K562 (cell line): ENCODE data around the gene TEX48. TPM values are rescaled to one million over a fixed set of nuclear protein-coding genes. Genes with fewer than 3 reads are reported as not detected.

ENCODE experiments used
- ATAC-seq: fragments of 200-7000 bp; cut with Tn5 transposase; 3 replicates; pipeline ENCODE4 v1.9.1; 2020; ENCODE audit warnings: moderate library complexity
- BruUV-seq: library from RNA; stranded (reverse); fragments of 400-500 nt; replicated peaks from 2 replicates; lab custom pipeline; 2021; lab: Mats Ljungman, UMichigan
- CTCF ChIA-PET: fragments of 300-600 bp; formaldehyde crosslinking; extraction: SDS; loops from one replicate; lab custom pipeline; 2021; ENCODE audit warnings: low intra/inter-chr PET ratio; lab: Yijun Ruan, JAX
- POLR2A ChIA-PET: fragments of 300-600, 350-650 bp; sonication (Branson Sonifier 250); formaldehyde crosslinking; extraction: SDS; loops from one replicate; lab custom pipeline; 2021; ENCODE audit warnings: antibody characterized with exemption, inconsistent platforms; lab: Yijun Ruan, JAX
- DNase-seq, 4 experiments: peaks; one replicate each; pipeline versions ENCODE4 v3.0.0 to v3.0.0-alpha.2; 2011 to 2018; ENCODE audit warnings: low spot score in 3 of 4, mixed read lengths in 3 of 4; ENCODE audit errors: extremely low read depth in 1 of 4
- FAIRE-seq: peaks from 2 replicates; lab custom pipeline; 2011; peaks lifted over from hg19 to GRCh38; lab: Jason Lieb, UNC
- H2AFZ ChIP-seq: 2 replicates; pipeline ENCODE4 v1.6.0; 2011; ENCODE audit warnings: low read depth, low read length, control low read depth, inconsistent platforms
- H3K27ac ChIP-seq: fragments of 200-600 bp; 3 replicates; pipeline ENCODE4 v1.8.0; 2011; ENCODE audit warnings: low read depth, mild to moderate bottlenecking, control low read depth, inconsistent platforms, low read length, moderate library complexity, mixed read lengths; ENCODE audit errors: extremely low read depth
- H3K27me3 ChIP-seq, 2 experiments: fragments of 300-600 bp in 1 of 2; 2 replicates in 1 of 2; 3 replicates in 1 of 2; pipeline versions ENCODE4 v1.6.0 to v1.8.0; 2011; ENCODE audit warnings: inconsistent platforms in 2 of 2, low read length in 2 of 2, mild to moderate bottlenecking in 1 of 2, mixed read lengths in 1 of 2, moderate library complexity in 1 of 2; ENCODE audit not compliant: control insufficient read depth in 2 of 2, insufficient read depth in 2 of 2
- H3K36me3 ChIP-seq: fragments of 300-600 bp; 3 replicates; pipeline ENCODE4 v1.8.0; 2011; ENCODE audit warnings: mild to moderate bottlenecking, low read length, inconsistent platforms; ENCODE audit not compliant: control insufficient read depth, insufficient read depth
- H3K4me1 ChIP-seq, 2 experiments: fragments of 200-600 bp in 1 of 2; replicated peaks in 1 of 2; 2 replicates in 1 of 2; 3 replicates in 1 of 2; pipeline versions ENCODE4 v1.5.1 to v1.8.0; 2011; ENCODE audit warnings: inconsistent platforms in 2 of 2, low read length in 2 of 2, mild to moderate bottlenecking in 1 of 2, mixed read lengths in 1 of 2, moderate library complexity in 1 of 2; ENCODE audit not compliant: control insufficient read depth in 2 of 2, insufficient read depth in 2 of 2
- H3K4me2 ChIP-seq: 2 replicates; pipeline ENCODE4 v1.6.1; 2011; ENCODE audit warnings: low read length, control low read depth, inconsistent platforms, mixed read lengths; ENCODE audit not compliant: insufficient read depth
- H3K4me3 ChIP-seq: fragments of 200-600 bp; sonication (generic), shearing (Covaris generic); 2 replicates; pipeline ENCODE4 v1.5.1; 2016; ENCODE audit warnings: control low read depth, inconsistent platforms
- H3K79me2 ChIP-seq: fragments of 200-600 bp; 3 replicates; pipeline ENCODE4 v1.8.0; 2011; ENCODE audit warnings: low read length, inconsistent platforms; ENCODE audit not compliant: control insufficient read depth, insufficient read depth
- H3K9ac ChIP-seq, 2 experiments: 2 replicates each; pipeline versions ENCODE4 v1.6.0 to v1.6.1; 2011; ENCODE audit warnings: low read depth in 2 of 2, low read length in 2 of 2, control low read depth in 1 of 2, inconsistent platforms in 1 of 2, mild to moderate bottlenecking in 1 of 2, mixed read lengths in 1 of 2; ENCODE audit not compliant: insufficient read depth in 1 of 2
- H3K9me1 ChIP-seq: one replicate; pipeline ENCODE4 v1.6.0; 2011; ENCODE audit warnings: inconsistent platforms, mild to moderate bottlenecking, low read length, moderate library complexity; ENCODE audit not compliant: control insufficient read depth, insufficient read depth
- H3K9me3 ChIP-seq: replicated peaks from 2 replicates; pipeline ENCODE4 v1.5.1; 2011; ENCODE audit warnings: low read depth, low read length, inconsistent platforms; ENCODE audit not compliant: control insufficient read depth, insufficient read depth
- H4K20me1 ChIP-seq: replicated peaks from 2 replicates; pipeline ENCODE4 v1.6.1; 2011; ENCODE audit warnings: low read length, inconsistent platforms, mixed read lengths; ENCODE audit not compliant: control insufficient read depth, insufficient read depth
- KHSRP ChIP-seq: fragments of 450-650 bp; IDR thresholded peaks from 2 replicates; pipeline ENCODE4 v1.6.1; 2017
- POLR3G ChIP-seq: IDR thresholded peaks from 2 replicates; pipeline ENCODE4 v1.6.1; 2011; ENCODE audit not compliant: insufficient read length, insufficient replicate concordance; ENCODE audit errors: extremely low read depth
- PURB ChIP-seq: sonication (generic); formaldehyde crosslinking; IDR thresholded peaks from 2 replicates; pipeline ENCODE4 v1.9.0; 2021; ENCODE audit warnings: low read depth, mild to moderate bottlenecking, missing genetic modification reagents
- RFX7 ChIP-seq: fragments of 250-450 bp; sonication (Bioruptor Pico); IDR thresholded peaks from 2 replicates; pipeline ENCODE4 v1.5.1; 2021; ENCODE audit warnings: mild to moderate bottlenecking
- SMARCA4 ChIP-seq: fragments of 450-650 bp; IDR thresholded peaks from 2 replicates; pipeline ENCODE4 v1.6.1; 2016
- THAP12 ChIP-seq: fragments of 250-450 bp; sonication (Bioruptor Pico); IDR thresholded peaks from 2 replicates; pipeline ENCODE4 v1.9.0; 2021; ENCODE audit warnings: mild to moderate bottlenecking, inconsistent platforms
- THAP7 ChIP-seq: fragments of 250-450 bp; sonication (Bioruptor Pico); IDR thresholded peaks from 2 replicates; pipeline ENCODE4 v1.5.0; 2021
- U2AF1 ChIP-seq: fragments of 200-400 bp; formaldehyde crosslinking; optimal IDR thresholded peaks from 2 replicates; pipeline ENCODE3; 2017; ENCODE audit warnings: mild to moderate bottlenecking, low read depth, low read length, moderate library complexity
- XRCC4 ChIP-seq: IDR thresholded peaks from one replicate; pipeline ENCODE4 v1.6.1; 2011; ENCODE audit not compliant: insufficient read depth, insufficient read length; ENCODE audit errors: extremely low read depth
- WGBS: fragments of 100-300 bp; shearing (Covaris generic); methylation state at CpG from one replicate; pipeline ENCODE4 v1.1.6; 2016; ENCODE audit warnings: low coverage, mixed read lengths; ENCODE audit not compliant: insufficient coverage; ENCODE audit errors: missing lambda C conversion rate; 5-methylcytosine and 5-hydroxymethylcytosine counted together
- in situ Hi-C: fragments of 300-500 bp; cut with MboI; formaldehyde crosslinking; loops from 4 replicates; pipeline ENCODE4 v1.15.0; 2018; ENCODE audit warnings: inconsistent platforms, mixed read lengths
- intact Hi-C: fragments of 100-400 bp; cut with micrococcal nuclease; formaldehyde crosslinking; loops from 2 replicates; pipeline ENCODE4 v1.14.2; 2022
- polyA plus RNA-seq, 8 experiments: library from polyadenylated mRNA; depleted of rRNA in 4 of 8; stranded (reverse) in 5 of 8; unstranded in 3 of 8; fragments of >200 nt; fragmentation: Nextera tagmentation in 2 of 8; fragmentation: Illumina TruSeq in 1 of 8; extraction: Ambion mirVana in 2 of 8; extraction: Trizol in 1 of 8; gene quantifications; 2 replicates each; pipeline versions ENCODE4 v1.2.1 to v1.2.3, GENCODE V29; 2011 to 2014; ENCODE audit warnings: inconsistent platforms in 1 of 8, missing spikeins in 1 of 8
- total RNA-seq, 7 experiments: library from RNA; depleted of rRNA in 6 of 7; stranded (reverse); fragments of >200 nt in 6 of 7; fragmentation: Illumina TruSeq in 2 of 7; extraction: Trizol in 2 of 7; gene quantifications; 2 replicates each; pipeline versions ENCODE4 v1.2.1 to v1.2.3, GENCODE V29; 2011 to 2021; ENCODE audit warnings: low replicate concordance in 1 of 7

The TEX48 gene
- total and polyA plus RNA-seq, 9 of the 15 experiments (the other 6 are each of a cell fraction or from before 2014, with no cell fraction given): not detected

GRCh38 chr9:114678130-114678529, 3.9 kb downstream of the TEX48 start:
- no peaks in the 10 kb centered on the region for H4K20me1 ChIP-seq
- DNase-seq: no peak
- ATAC-seq: no peak
- no peak for TF ChIP-seq KHSRP
- no peak overlapping the region for H2AFZ ChIP-seq
- no peaks in the 10 kb centered on the region for H3K36me3 ChIP-seq
- no TSS peak for BruUV-seq
- peaks cover 1 to 4% of the 10 kb centered on the region in 2 experiments; a peak in 2 of 5 replicates for H3K27me3 ChIP-seq
- ChIA-PET CTCF (no interaction called here), POLR2A (no interaction called here)
- intact Hi-C loops: no loop called here
- no peak overlapping the region for H3K4me2 ChIP-seq
- peaks cover 0 to 3% of the 10 kb centered on the region in 2 experiments; a peak in 1 of 5 replicates for H3K4me1 ChIP-seq
- H3K79me2 ChIP-seq: no peaks in the 10 kb centered on the region
- in situ Hi-C loops: no loop called here
- no peak overlapping the region for H3K9ac ChIP-seq
- 6% methylated on average over 3 of the region's 3 CpGs for WGBS
- H3K27ac ChIP-seq: no peak overlapping the region
- no peak overlapping the region for H3K4me3 ChIP-seq
- H3K9me1 ChIP-seq: no peaks in the 10 kb centered on the region
- FAIRE-seq: no peak
- no peaks in the 10 kb centered on the region for H3K9me3 ChIP-seq

- ChIA-PET POLR2A (interaction anchor here (0.7 to 1.0 kb wide), 4 partner anchors 9 to 337 kb away, joined by 3 to 4 read pairs (median 4); no protein-coding TSS in a partner anchor), CTCF (no interaction called here)
- FAIRE-seq (peak; percentile 80), DNase-seq (peak in 2 of 4 experiments; percentile 53 to 78), ATAC-seq (peak; percentile 76)
- Histone ChIP-seq H3K27ac (no peak overlapping the region), H3K79me2 (no peaks in the 10 kb centered on the region), H4K20me1 (no peaks in the 10 kb centered on the region), H3K4me2 (no peak overlapping the region), H3K27me3 (peaks cover 4% of the 10 kb centered on the region in 2 experiments; a peak in 2 of 5 replicates), H3K36me3 (no peaks in the 10 kb centered on the region), H3K9me3 (no peaks in the 10 kb centered on the region), H3K9me1 (no peaks in the 10 kb centered on the region), H3K4me3 (no peak overlapping the region), H3K9ac (no peak overlapping the region), H3K4me1 (peaks cover 0 to 3% of the 10 kb centered on the region in 2 experiments; a peak in 1 of 5 replicates), H2AFZ (no peak overlapping the region)
- in situ Hi-C loops (no loop called here), intact Hi-C loops (no loop called here)
- WGBS: 0% methylated on average over 3 of the region's 3 CpGs
- no TSS peak for BruUV-seq
- TF ChIP-seq POLR3G: no peak
- no peak for TF ChIP-seq U2AF1
- TF ChIP-seq XRCC4: no peak
- no peak for TF ChIP-seq THAP7 (CRISPR knock-in tag)
- TF ChIP-seq SMARCA4: peak; percentile 29; the same call in 1 of the 2 replicates
- TF ChIP-seq RFX7: no peak
- no peak for TF ChIP-seq THAP12 (CRISPR knock-in tag)
- no peak for TF ChIP-seq PURB
These were observed 4.6 kb downstream of the TEX48 start for GRCh38 chr9:114677418-114677817.
